ENCODE measurements around the gene SPATC1L.
"Not testable (repeated sequence)": the region's sequence is repeated elsewhere in the genome, so short reads cannot be mapped to it uniquely, and the experiment has no call there.

SPATC1L gene

GRCh38 chr21:46180778-46181391, 3.4 kb downstream of the SPATC1L start:
- TF ChIP-seq JUND (IDR thresholded peaks at IDR 0.05; ENCODE audit: low read depth): no peak
- in situ Hi-C loops (cut with HindIII; ENCODE audit: low pct_unique_long_range_greater_than_20kb, low sequenced_read_pairs): no loop called here
- no peak for DNase-seq (ENCODE audit: low read depth in 1 of 2, low spot score in 1 of 2)

GRCh38 chr21:46180079-46180722, 4.1 kb downstream of the SPATC1L start:
- TF ChIP-seq JUND (IDR thresholded peaks at IDR 0.05; ENCODE audit: low read depth): no peak
- DNase-seq (ENCODE audit: low read depth in 1 of 2, low spot score in 1 of 2): no peak
- in situ Hi-C loops (cut with HindIII; ENCODE audit: low pct_unique_long_range_greater_than_20kb, low sequenced_read_pairs): no loop called here

- in situ Hi-C loops (cut with HindIII; ENCODE audit: low pct_unique_long_range_greater_than_20kb, low sequenced_read_pairs): no loop called here
- no peak for DNase-seq (ENCODE audit: low read depth in 1 of 2, low spot score in 1 of 2)
- TF ChIP-seq JUND (IDR thresholded peaks at IDR 0.05; ENCODE audit: low read depth): no peak
These were observed 4.6 kb downstream of the SPATC1L start for GRCh38 chr21:46179708-46180078.

- in situ Hi-C loops (cut with HindIII; ENCODE audit: low pct_unique_long_range_greater_than_20kb, low sequenced_read_pairs): no loop called here
- TF ChIP-seq JUND (IDR thresholded peaks at IDR 0.05; ENCODE audit: low read depth): no peak
These were observed 5.3 kb downstream of the SPATC1L start for GRCh38 chr21:46178961-46179360.

GRCh38 chr21:46176443-46177129, 7.7 kb downstream of the SPATC1L start:
- in situ Hi-C loops (cut with HindIII; ENCODE audit: low pct_unique_long_range_greater_than_20kb, low sequenced_read_pairs); DNase-seq (ENCODE audit: low read depth in 1 of 2, low spot score in 1 of 2): not testable (repeated sequence)

More at GRCh38 chr21:46178961-46179360, 5.3 kb downstream of the SPATC1L start:
- no peak for DNase-seq (ENCODE audit: low read depth in 1 of 2, low spot score in 1 of 2)

GRCh38 chr21:46173573-46173972, 10.7 kb downstream of the SPATC1L start:
- in situ Hi-C loops (cut with HindIII; ENCODE audit: low pct_unique_long_range_greater_than_20kb, low sequenced_read_pairs): no loop called here
- DNase-seq (ENCODE audit: low read depth in 1 of 2, low spot score in 1 of 2): no peak
- TF ChIP-seq JUND (IDR thresholded peaks at IDR 0.05; ENCODE audit: low read depth): no peak

GRCh38 chr21:46172863-46173528, 11.3 kb downstream of the SPATC1L start:
- DNase-seq (ENCODE audit: low read depth in 1 of 2, low spot score in 1 of 2): no peak
- no peak for TF ChIP-seq JUND (IDR thresholded peaks at IDR 0.05; ENCODE audit: low read depth)
- in situ Hi-C loops (cut with HindIII; ENCODE audit: low pct_unique_long_range_greater_than_20kb, low sequenced_read_pairs): no loop called here

GRCh38 chr21:46171996-46172862, 12.0 kb downstream of the SPATC1L start:
- in situ Hi-C loops (cut with HindIII; ENCODE audit: low pct_unique_long_range_greater_than_20kb, low sequenced_read_pairs): no loop called here
- DNase-seq (ENCODE audit: low read depth in 1 of 2, low spot score in 1 of 2): no peak
- TF ChIP-seq JUND (IDR thresholded peaks at IDR 0.05; ENCODE audit: low read depth): no peak

- no peak for TF ChIP-seq JUND (IDR thresholded peaks at IDR 0.05; ENCODE audit: low read depth)
- in situ Hi-C loops (cut with HindIII; ENCODE audit: low pct_unique_long_range_greater_than_20kb, low sequenced_read_pairs): no loop called here
- DNase-seq (ENCODE audit: low read depth in 1 of 2, low spot score in 1 of 2): no peak
These were observed 12.7 kb downstream of the SPATC1L start for GRCh38 chr21:46171585-46171984.

GRCh38 chr21:46170436-46171193, 13.6 kb downstream of the SPATC1L start:
- in situ Hi-C loops (cut with HindIII; ENCODE audit: low pct_unique_long_range_greater_than_20kb, low sequenced_read_pairs); DNase-seq (ENCODE audit: low read depth in 1 of 2, low spot score in 1 of 2): not testable (repeated sequence)

GRCh38 chr21:46168659-46169386, 15.4 kb downstream of the SPATC1L start:
- in situ Hi-C loops (cut with HindIII; ENCODE audit: low pct_unique_long_range_greater_than_20kb, low sequenced_read_pairs): no loop called here
- TF ChIP-seq JUND (IDR thresholded peaks at IDR 0.05; ENCODE audit: low read depth): no peak
- no peak for DNase-seq (ENCODE audit: low read depth in 1 of 2, low spot score in 1 of 2)
